Breast epithelium (tissue), 3 donors: ENCODE measurements around the gene PSD4.

ENCODE experiments used
- POLR2A ChIP-seq: fragments of 450-650 bp; IDR thresholded peaks from one replicate; pipeline ENCODE4 v1.6.1; 2016; ENCODE audit warnings: antibody characterized with exemption, mild to moderate bottlenecking, moderate library complexity
- POLR2AphosphoS5 ChIP-seq, 3 donors: sonication (generic); formaldehyde crosslinking; IDR thresholded peaks; one replicate each; pipeline ENCODE4 v1.6.1; 2017; ENCODE audit warnings: antibody characterized with exemption in 3 of 3
- TF ChIP-seq, protein P1 (sequence below), 3 donors: fragments of 450-650 bp; IDR thresholded peaks; one replicate each; pipeline ENCODE4 v1.5.1; 2016 to 2017; ENCODE audit warnings: antibody characterized with exemption in 3 of 3, mild to moderate bottlenecking in 3 of 3, moderate library complexity in 3 of 3

DNA sequence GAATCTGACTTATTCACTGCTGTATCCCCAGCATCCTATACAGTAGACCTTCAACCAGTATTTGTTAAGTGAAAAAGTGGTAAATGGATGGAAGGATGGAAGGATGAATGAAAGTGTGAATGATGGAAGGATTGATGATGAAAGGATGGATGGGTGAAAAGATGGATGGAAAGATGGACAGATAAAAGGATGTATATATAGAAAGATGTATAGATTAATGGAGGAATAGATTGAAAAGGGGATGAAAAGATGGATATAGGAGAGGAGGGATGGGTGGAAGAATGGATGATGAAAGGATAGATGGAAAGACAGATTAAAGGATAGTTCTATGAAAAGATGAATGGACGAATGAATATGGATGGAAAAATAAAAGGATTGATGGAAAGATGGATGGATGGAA is 50.0 kb downstream of the PSD4 start:
- TF ChIP-seq, protein P1, sequence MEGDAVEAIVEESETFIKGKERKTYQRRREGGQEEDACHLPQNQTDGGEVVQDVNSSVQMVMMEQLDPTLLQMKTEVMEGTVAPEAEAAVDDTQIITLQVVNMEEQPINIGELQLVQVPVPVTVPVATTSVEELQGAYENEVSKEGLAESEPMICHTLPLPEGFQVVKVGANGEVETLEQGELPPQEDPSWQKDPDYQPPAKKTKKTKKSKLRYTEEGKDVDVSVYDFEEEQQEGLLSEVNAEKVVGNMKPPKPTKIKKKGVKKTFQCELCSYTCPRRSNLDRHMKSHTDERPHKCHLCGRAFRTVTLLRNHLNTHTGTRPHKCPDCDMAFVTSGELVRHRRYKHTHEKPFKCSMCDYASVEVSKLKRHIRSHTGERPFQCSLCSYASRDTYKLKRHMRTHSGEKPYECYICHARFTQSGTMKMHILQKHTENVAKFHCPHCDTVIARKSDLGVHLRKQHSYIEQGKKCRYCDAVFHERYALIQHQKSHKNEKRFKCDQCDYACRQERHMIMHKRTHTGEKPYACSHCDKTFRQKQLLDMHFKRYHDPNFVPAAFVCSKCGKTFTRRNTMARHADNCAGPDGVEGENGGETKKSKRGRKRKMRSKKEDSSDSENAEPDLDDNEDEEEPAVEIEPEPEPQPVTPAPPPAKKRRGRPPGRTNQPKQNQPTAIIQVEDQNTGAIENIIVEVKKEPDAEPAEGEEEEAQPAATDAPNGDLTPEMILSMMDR (IDR thresholded peaks at IDR 0.05), result no peak
- TF ChIP-seq POLR2A (no peak), POLR2AphosphoS5 (IDR thresholded peaks at IDR 0.05) (no peak)
